Transverse colon (tissue), 4 donors: ENCODE results near the gene RHOBTB3. TPM values are rescaled to one million over a fixed set of nuclear protein-coding genes. Genes with fewer than 3 reads are reported as not detected.
A peak's percentile ranks its signal among the peaks of the same experiment; 100 is the strongest.

Experiments
- DNase-seq: peaks from one replicate; pipeline ENCODE4 v3.0.0-alpha.2; 2019
- H3K27ac ChIP-seq, 4 donors: fragments of 200-600 bp; sonication (generic); 2 replicates each; pipeline ENCODE4 v1.5.1; 2016 to 2018; ENCODE audit warnings: inconsistent platforms in 4 of 4
- H3K27me3 ChIP-seq: fragments of 200-600 bp; sonication (generic); 2 replicates; pipeline ENCODE4 v1.5.1; 2017; ENCODE audit warnings: inconsistent platforms
- H3K36me3 ChIP-seq, 4 donors: fragments of 200-600 bp; sonication (generic); 2 replicates each; pipeline ENCODE4 v1.5.1; 2017 to 2019; ENCODE audit warnings: inconsistent platforms in 4 of 4
- H3K4me1 ChIP-seq, 4 donors: fragments of 200-600 bp; sonication (generic); 2 replicates each; pipeline ENCODE4 v1.5.1; 2017 to 2020; ENCODE audit warnings: inconsistent platforms in 4 of 4
- H3K4me3 ChIP-seq, 4 donors: fragments of 200-600 bp; sonication (generic); 1 replicate in 1 of 4; 2 replicates in 3 of 4; pipeline versions ENCODE4 v1.5.1 to v1.6.1; 2017 to 2019; ENCODE audit warnings: inconsistent platforms in 4 of 4
- H3K9me3 ChIP-seq, 2 donors: fragments of 200-600 bp; sonication (generic); 2 replicates each; pipeline ENCODE4 v1.5.1; 2017 to 2019; ENCODE audit warnings: inconsistent platforms in 2 of 2
- CTCF ChIP-seq, 5 experiments: fragments of 200-600 bp in 3 of 5; fragments of 450-650 bp in 2 of 5; sonication (generic) in 3 of 5; IDR thresholded peaks; 1 replicate in 2 of 5; 2 replicates in 3 of 5; pipeline ENCODE4 v1.5.1; 2016 to 2017; ENCODE audit warnings: antibody characterized with exemption in 5 of 5, inconsistent platforms in 3 of 5, mild to moderate bottlenecking in 2 of 5, moderate library complexity in 1 of 5
- EP300 ChIP-seq: sonication (generic); formaldehyde crosslinking; IDR thresholded peaks from one replicate; pipeline ENCODE4 v1.6.1; 2017; ENCODE audit warnings: antibody characterized with exemption, low read depth
- POLR2A ChIP-seq: fragments of 450-650 bp; IDR thresholded peaks from one replicate; pipeline ENCODE4 v1.6.1; 2016; ENCODE audit warnings: antibody characterized with exemption, mild to moderate bottlenecking, moderate library complexity
- POLR2AphosphoS5 ChIP-seq, 3 donors: sonication (generic); formaldehyde crosslinking; IDR thresholded peaks; one replicate each; pipeline ENCODE4 v1.6.1; 2016; ENCODE audit warnings: antibody characterized with exemption in 3 of 3
- WGBS, 2 donors: methylation state at CpG; one replicate each; pipeline ENCODE4 v1.1.5; 2018; ENCODE audit warnings: low coverage in 1 of 2; 5-methylcytosine and 5-hydroxymethylcytosine counted together
- in situ Hi-C, 4 donors: fragments of 200-750 bp; cut with MboI; loops; one replicate each; pipeline versions ENCODE4 v1.15.0 to v1.15.1; 2017; ENCODE audit warnings: low sequenced_read_pairs in 3 of 4, low pct_ligation_motif_present in 1 of 4, low pct_unique_long_range_greater_than_20kb in 1 of 4
- intact Hi-C: fragments of 100-400 bp; cut with DNase I; formaldehyde crosslinking; loops from one replicate; pipeline ENCODE4 v1.15.1; 2023; ENCODE audit warnings: low total_unique reads
- total RNA-seq, 4 donors: library from RNA; depleted of rRNA; stranded (reverse); fragments of >200 nt; gene quantifications; one replicate each; pipeline ENCODE4 v1.1.0, GENCODE V29; 2016

RHOBTB3 gene
- total RNA-seq, 4 donors from 2014 or later, result 53.0 to 143 (median 84.2) TPM

- Histone ChIP-seq H3K27me3 (no peaks in the 10 kb centered on the region), H3K9me3 (no peaks in the 10 kb centered on the region), H3K27ac (peak overlapping the region; percentile 19 to 65 (median 42)), H3K36me3 (peaks cover 0 to 5% (median 0%) of the 10 kb centered on the region in 4 donors), H3K4me3 (no peak overlapping the region), H3K4me1 (peaks cover 0 to 13% (median 2%) of the 10 kb centered on the region in 4 donors)
- peak; percentile 86 for DNase-seq
- WGBS, 2 donors, result 37% methylated on average over 4 of the region's 4 CpGs; no CpG with 5 or more reads in 1 of the 2 donors
- intact Hi-C loops, result loop anchor here (2.0 kb wide), 1 partner anchor 66 kb away; no protein-coding TSS in a partner anchor
- TF ChIP-seq POLR2A (no peak), CTCF (IDR thresholded peaks at IDR 0.05) (peak; percentile 76 to 96 (median 85)), POLR2AphosphoS5 (IDR thresholded peaks at IDR 0.05) (no peak), EP300 (no peak)
- in situ Hi-C loops, result loop anchor here in 1 of 4 donors (5.0 kb wide), 1 partner anchor 66 kb away; no protein-coding TSS in a partner anchor
Measured at GRCh38 chr5:95781101-95781583, 50.0 kb downstream of the RHOBTB3 start.

- H3K4me1 ChIP-seq, result peaks cover 0 to 13% (median 2%) of the 10 kb centered on the region in 4 donors
Measured at GRCh38 chr5:95782181-95782580, 51.0 kb downstream of the RHOBTB3 start.

GRCh38 chr5:95783661-95784060 is 52.5 kb downstream of the RHOBTB3 start:
- no peak overlapping the region for H3K27ac ChIP-seq
- H3K4me1 ChIP-seq, result peaks cover 0 to 11% (median 2%) of the 10 kb centered on the region in 4 donors
- in situ Hi-C loops (loop anchor here in 1 of 4 donors (5.0 kb wide), 1 partner anchor 64 kb away; no protein-coding TSS in a partner anchor), intact Hi-C loops (no loop called here)
- H3K27me3 ChIP-seq, result no peaks in the 10 kb centered on the region
- no peaks in the 10 kb centered on the region for H3K9me3 ChIP-seq
- 96% methylated on average over 2 to 3 of the region's 3 CpGs for WGBS, 2 donors
- DNase-seq, result no peak
- H3K4me3 ChIP-seq, result no peak overlapping the region
- no peak for TF ChIP-seq POLR2A
- TF ChIP-seq CTCF (IDR thresholded peaks at IDR 0.05), result no peak
- H3K36me3 ChIP-seq, result peaks cover 0 to 10% (median 0%) of the 10 kb centered on the region in 4 donors

More at GRCh38 chr5:95782181-95782580, 51.0 kb downstream of the RHOBTB3 start:
- DNase-seq, result no peak
- Histone ChIP-seq H3K27ac (no peak overlapping the region), H3K36me3 (peaks cover 0 to 5% (median 0%) of the 10 kb centered on the region in 4 donors), H3K4me3 (no peak overlapping the region), H3K27me3 (no peaks in the 10 kb centered on the region), H3K9me3 (no peaks in the 10 kb centered on the region)
- in situ Hi-C loops (loop anchor here in 1 of 4 donors (5.0 kb wide), 1 partner anchor 65 kb away; no protein-coding TSS in a partner anchor), intact Hi-C loops (no loop called here)
- WGBS, 2 donors, result 91 to 96% methylated on average over 4 of the region's 4 CpGs
- TF ChIP-seq EP300, result no peak
- TF ChIP-seq POLR2AphosphoS5 (IDR thresholded peaks at IDR 0.05), result no peak

GRCh38 chr5:95784514-95785302 is 53.6 kb downstream of the RHOBTB3 start:
- Histone ChIP-seq H3K27me3 (no peaks in the 10 kb centered on the region), H3K36me3 (peaks cover 0 to 10% (median 2%) of the 10 kb centered on the region in 4 donors), H3K27ac (no peak overlapping the region), H3K4me1 (peaks cover 0 to 5% (median 2%) of the 10 kb centered on the region in 4 donors), H3K9me3 (no peaks in the 10 kb centered on the region), H3K4me3 (no peak overlapping the region)
- intact Hi-C loops, result no loop called here
- DNase-seq, result no peak
- 88 to 100% methylated on average over 7 to 9 of the region's 9 CpGs for WGBS, 2 donors
- TF ChIP-seq EP300 (no peak), POLR2AphosphoS5 (IDR thresholded peaks at IDR 0.05) (no peak), CTCF (IDR thresholded peaks at IDR 0.05) (no peak), POLR2A (no peak)
- in situ Hi-C loops, result loop anchor here in 1 of 4 donors (5.0 kb wide), 1 partner anchor 63 kb away; no protein-coding TSS in a partner anchor
